ENCODE data around the gene SOCS1.

DNA sequence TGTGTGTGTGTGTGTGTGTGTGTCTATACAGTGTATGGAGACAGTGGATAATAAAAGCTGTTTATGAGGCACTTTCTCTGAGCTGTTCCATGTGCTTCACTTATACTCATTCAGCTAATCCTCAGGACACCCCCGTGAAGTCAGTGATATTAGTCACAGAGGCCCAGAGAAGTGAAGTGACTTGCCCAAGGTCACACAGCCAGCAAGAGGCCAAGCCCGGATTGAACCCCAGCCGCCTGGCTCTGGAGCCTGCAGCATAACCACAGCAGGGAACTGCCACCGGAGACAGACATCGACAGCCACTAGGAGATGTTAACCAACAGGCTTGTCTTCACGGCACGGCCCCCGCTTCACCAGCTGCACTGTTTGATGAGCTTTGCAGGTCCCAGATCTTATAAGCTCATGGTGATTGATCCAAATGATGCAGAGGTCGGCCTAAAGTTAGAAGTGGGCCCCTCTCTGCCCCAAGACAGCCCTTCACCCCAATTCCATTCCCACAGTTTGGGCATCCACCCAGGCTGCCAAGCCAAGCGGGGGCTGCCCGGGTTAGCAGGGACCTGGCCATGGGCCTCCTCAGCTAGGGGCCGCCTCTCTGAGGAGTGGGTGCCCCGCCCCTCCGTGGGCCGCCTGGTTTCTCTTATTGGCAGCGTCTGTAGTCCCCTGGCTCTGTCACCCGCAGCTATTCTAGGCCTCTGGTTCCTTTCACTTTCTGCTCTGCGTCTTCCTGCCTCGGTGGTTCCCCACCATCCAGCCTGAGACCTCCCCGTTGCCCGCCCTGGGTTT is 30.9 kb downstream of the SOCS1 start:
- peak in 2 of 11 experiments; percentile 10 to 25 for TF ChIP-seq CTCF (IDR thresholded peaks at IDR 0.05 in 8 of 11, conservative IDR thresholded peaks at IDR 0.05 in 3 of 11)
- TF ChIP-seq POLR2A (IDR thresholded peaks at IDR 0.05): peak in 1 of 3 donors; percentile 27
- peak; percentile 76 to 81 (median 77) for TF ChIP-seq POLR2AphosphoS5 (IDR thresholded peaks at IDR 0.05)
